Osteocyte (in vitro differentiated cells): ENCODE data around the gene PTPRG. TPM values are rescaled to one million over a fixed set of nuclear protein-coding genes. Genes with fewer than 3 reads are reported as not detected.
"Not testable (repeated sequence)": the region's sequence is repeated elsewhere in the genome, so short reads cannot be mapped to it uniquely, and the experiment has no call there.

Source experiments
- DNase-seq: peaks from one replicate; pipeline ENCODE4 v3.0.0; 2021; ENCODE audit warnings: mixed read lengths; ENCODE audit not compliant: unreplicated experiment; ENCODE audit errors: extremely low spot score
- H3K27ac Mint-ChIP-seq: one replicate; pipeline ENCODE4 v1.8.0; 2021; ENCODE audit warnings: mild to moderate bottlenecking, mixed read lengths; ENCODE audit not compliant: unreplicated experiment
- H3K27me3 Mint-ChIP-seq: one replicate; pipeline ENCODE4 v1.8.0; 2021; ENCODE audit warnings: mixed read lengths; ENCODE audit not compliant: unreplicated experiment
- H3K36me3 Mint-ChIP-seq: one replicate; pipeline ENCODE4 v1.8.0; 2021; ENCODE audit warnings: mixed read lengths; ENCODE audit not compliant: unreplicated experiment
- H3K4me1 Mint-ChIP-seq: one replicate; pipeline ENCODE4 v1.8.0; 2021; ENCODE audit warnings: mixed read lengths; ENCODE audit not compliant: unreplicated experiment
- H3K4me3 Mint-ChIP-seq: one replicate; pipeline ENCODE4 v1.8.0; 2021; ENCODE audit warnings: mild to moderate bottlenecking, moderate library complexity, mixed read lengths; ENCODE audit not compliant: unreplicated experiment
- H3K9me3 Mint-ChIP-seq: one replicate; pipeline ENCODE4 v1.8.0; 2021; ENCODE audit warnings: mixed read lengths; ENCODE audit not compliant: unreplicated experiment
- total RNA-seq: library from RNA; stranded (reverse); gene quantifications from 2 replicates; pipeline ENCODE4 v1.2.1, GENCODE V29; 2021
- TF ChIP-seq, protein P1 (sequence below): fragments of 200-600 bp; sonication (generic); IDR thresholded peaks from 2 replicates; pipeline ENCODE4 v1.5.0; 2021; ENCODE audit warnings: antibody characterized with exemption, mild to moderate bottlenecking, moderate library complexity

PTPRG gene
- total RNA-seq, 1 donor from 2014 or later, result 48.1 TPM

DNA sequence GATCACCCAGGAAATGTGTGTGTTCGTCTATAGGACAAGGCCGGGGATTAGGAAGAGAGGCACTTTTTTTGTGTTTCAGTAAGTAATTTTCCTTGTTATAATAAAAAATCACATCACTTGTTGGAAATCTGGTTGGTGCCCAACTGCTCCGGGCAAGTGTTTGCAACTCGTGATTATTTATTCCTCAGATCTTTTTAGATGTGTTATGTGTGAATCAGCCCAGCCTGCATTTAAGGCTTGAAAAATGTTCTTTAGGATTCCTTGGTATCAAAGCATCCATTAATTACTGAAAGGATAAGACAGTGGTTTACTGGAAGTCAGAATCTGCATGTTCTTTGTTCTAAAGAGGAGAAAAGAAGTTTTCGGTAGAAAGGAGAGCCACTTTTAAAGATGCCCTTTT lies 466.4 kb downstream of the PTPRG start:
- TF ChIP-seq, protein P1, sequence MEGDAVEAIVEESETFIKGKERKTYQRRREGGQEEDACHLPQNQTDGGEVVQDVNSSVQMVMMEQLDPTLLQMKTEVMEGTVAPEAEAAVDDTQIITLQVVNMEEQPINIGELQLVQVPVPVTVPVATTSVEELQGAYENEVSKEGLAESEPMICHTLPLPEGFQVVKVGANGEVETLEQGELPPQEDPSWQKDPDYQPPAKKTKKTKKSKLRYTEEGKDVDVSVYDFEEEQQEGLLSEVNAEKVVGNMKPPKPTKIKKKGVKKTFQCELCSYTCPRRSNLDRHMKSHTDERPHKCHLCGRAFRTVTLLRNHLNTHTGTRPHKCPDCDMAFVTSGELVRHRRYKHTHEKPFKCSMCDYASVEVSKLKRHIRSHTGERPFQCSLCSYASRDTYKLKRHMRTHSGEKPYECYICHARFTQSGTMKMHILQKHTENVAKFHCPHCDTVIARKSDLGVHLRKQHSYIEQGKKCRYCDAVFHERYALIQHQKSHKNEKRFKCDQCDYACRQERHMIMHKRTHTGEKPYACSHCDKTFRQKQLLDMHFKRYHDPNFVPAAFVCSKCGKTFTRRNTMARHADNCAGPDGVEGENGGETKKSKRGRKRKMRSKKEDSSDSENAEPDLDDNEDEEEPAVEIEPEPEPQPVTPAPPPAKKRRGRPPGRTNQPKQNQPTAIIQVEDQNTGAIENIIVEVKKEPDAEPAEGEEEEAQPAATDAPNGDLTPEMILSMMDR, result no peak
- H3K9me3 Mint-ChIP-seq, result no peaks in the 10 kb centered on the region
- H3K4me3 Mint-ChIP-seq, result no peak overlapping the region
- peaks cover 2% of the 10 kb centered on the region for H3K27me3 Mint-ChIP-seq
- H3K4me1 Mint-ChIP-seq, result no peaks in the 10 kb centered on the region
- no peak for DNase-seq
- H3K27ac Mint-ChIP-seq, result no peak overlapping the region
- no peaks in the 10 kb centered on the region for H3K36me3 Mint-ChIP-seq

DNA sequence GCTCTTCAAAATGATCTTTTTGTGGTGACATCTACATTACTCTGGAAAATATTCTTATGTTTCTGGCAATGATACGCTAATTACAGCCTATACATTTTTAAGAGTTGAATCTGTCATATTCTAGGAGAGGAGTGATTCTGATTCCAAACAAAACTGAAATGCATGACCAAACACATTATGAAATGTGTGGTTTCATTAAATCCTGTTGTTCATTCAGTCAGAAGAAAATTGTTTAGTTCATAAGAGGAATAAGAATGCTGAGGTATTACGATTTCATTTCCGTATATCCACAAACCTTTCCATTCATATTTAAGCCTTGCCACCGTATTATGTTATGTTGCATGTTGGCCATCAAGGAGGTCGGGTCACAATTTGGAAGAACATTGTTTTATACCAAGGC lies 466.9 kb downstream of the PTPRG start:
- H3K4me1 Mint-ChIP-seq, result no peaks in the 10 kb centered on the region
- no peak for DNase-seq
- H3K27ac Mint-ChIP-seq, result no peak overlapping the region
- no peak overlapping the region for H3K4me3 Mint-ChIP-seq
- H3K27me3 Mint-ChIP-seq, result peaks cover 2% of the 10 kb centered on the region
- no peaks in the 10 kb centered on the region for H3K9me3 Mint-ChIP-seq
- TF ChIP-seq, protein P1, result no peak
- H3K36me3 Mint-ChIP-seq, result no peaks in the 10 kb centered on the region

DNA sequence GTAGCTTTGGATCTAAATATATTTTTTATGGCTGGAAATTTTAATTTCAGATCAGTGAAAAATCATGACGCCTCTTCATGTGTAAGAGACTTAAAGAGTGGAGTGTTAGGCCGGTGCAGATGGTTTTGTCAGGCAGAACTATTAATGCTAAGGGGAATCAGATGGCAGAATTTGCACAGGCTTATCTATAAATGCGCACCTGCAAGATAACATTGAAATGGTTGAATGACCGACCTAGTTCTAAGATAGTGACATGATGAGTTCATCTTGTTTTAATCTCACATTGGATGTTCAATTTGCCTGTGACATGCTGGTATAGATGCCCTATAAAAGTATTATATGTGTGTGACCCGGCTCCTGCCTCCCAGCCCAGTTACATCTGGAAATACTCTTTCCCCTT lies 471.4 kb downstream of the PTPRG start:
- H3K4me1 Mint-ChIP-seq, result no peaks in the 10 kb centered on the region
- H3K36me3 Mint-ChIP-seq, result no peaks in the 10 kb centered on the region
- no peak overlapping the region for H3K4me3 Mint-ChIP-seq
- peaks cover 2% of the 10 kb centered on the region for H3K27me3 Mint-ChIP-seq
- TF ChIP-seq, protein P1, result no peak
- no peaks in the 10 kb centered on the region for H3K9me3 Mint-ChIP-seq
- H3K27ac Mint-ChIP-seq, result no peak overlapping the region
- DNase-seq, result no peak

DNA sequence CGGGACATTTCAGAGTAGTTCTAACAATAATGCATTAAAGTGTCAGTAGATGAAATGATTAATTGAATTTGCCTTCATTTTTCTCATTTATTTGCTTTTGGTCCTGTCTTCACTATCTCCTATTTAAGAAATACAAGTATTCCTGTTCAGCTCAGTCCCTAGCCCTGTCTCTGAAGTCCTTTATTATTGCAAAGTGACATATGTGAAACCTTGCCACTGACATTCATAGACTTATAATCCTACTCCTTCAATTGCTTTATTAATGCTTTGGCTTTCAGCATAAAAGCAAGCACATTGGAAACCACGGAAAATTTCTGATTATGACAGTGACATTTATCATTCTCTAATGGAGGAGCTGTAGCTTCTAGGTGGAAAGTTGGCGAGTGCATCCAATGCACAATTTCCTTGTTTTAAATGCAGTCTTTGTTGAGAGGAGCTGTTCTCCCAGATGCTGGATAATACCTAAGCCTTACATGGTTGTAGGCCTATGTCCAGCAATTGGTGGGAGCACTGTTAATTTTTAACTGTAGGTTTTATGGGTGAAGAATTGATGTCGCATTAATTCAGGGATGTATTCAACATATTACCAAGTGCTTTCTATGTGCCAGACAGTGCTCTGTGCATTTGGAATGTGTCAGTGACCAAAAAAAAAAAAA lies 474.2 kb downstream of the PTPRG start:
- Mint-ChIP-seq H3K27me3 (peaks cover 2% of the 10 kb centered on the region), H3K9me3 (no peaks in the 10 kb centered on the region), H3K27ac (no peak overlapping the region), H3K36me3 (no peaks in the 10 kb centered on the region), H3K4me3 (no peak overlapping the region), H3K4me1 (no peaks in the 10 kb centered on the region)
- no peak for DNase-seq
- TF ChIP-seq, protein P1, result no peak

DNA sequence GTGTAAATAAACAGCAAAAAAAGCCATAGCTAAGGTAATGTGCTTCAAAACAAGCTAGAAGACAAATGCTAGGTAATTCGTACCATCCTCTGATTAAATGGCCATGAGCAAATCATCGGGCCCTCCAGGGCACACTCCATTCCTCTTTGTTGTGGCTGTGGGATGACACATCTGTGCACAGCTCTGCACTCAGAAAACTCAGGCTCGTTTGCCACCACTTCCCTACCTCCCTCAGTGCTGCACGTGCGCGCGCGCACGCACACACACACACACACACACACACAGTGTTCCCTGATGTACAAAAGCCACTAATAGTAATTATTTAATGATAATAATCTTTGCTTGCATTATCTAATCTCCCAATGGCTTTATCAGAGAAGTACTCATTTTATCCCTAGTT lies 475.4 kb downstream of the PTPRG start:
- H3K4me1 Mint-ChIP-seq, result no peaks in the 10 kb centered on the region
- no peak overlapping the region for H3K4me3 Mint-ChIP-seq
- H3K36me3 Mint-ChIP-seq, result no peaks in the 10 kb centered on the region
- TF ChIP-seq, protein P1, result no peak
- no peaks in the 10 kb centered on the region for H3K9me3 Mint-ChIP-seq
- no peak overlapping the region for H3K27ac Mint-ChIP-seq
- no peak for DNase-seq
- no peaks in the 10 kb centered on the region for H3K27me3 Mint-ChIP-seq

DNA sequence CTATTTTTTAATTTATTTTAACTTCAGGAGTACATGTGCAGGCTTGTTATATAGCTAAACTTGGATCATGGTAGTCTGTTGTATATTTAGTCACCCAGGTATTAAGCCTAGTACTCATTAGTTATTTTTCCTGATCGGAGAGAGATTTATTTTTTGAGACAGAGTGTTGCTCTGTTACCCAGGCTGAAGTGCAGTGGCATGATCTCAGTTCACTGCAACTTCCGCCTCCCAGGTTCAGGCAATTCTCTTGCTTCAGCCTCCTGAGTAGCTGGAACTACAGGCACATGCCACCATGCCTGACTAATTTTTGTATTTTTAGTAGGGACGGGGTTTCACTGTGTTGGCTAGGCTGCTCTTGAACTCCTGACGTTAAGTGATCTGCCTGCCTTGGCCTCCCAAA lies 477.4 kb downstream of the PTPRG start:
- H3K4me3 Mint-ChIP-seq, H3K4me1 Mint-ChIP-seq, H3K27me3 Mint-ChIP-seq, H3K36me3 Mint-ChIP-seq, H3K27ac Mint-ChIP-seq, H3K9me3 Mint-ChIP-seq, DNase-seq: not testable (repeated sequence)
